GM12875 (cell line): ENCODE measurements around the gene SRSF10.

Experiments used
- H3K4me3 ChIP-seq: one replicate; pipeline ENCODE4 v1.5.1; 2011; ENCODE audit warnings: low read depth, low read length, control low read depth
- CTCF ChIP-seq: IDR thresholded peaks from 2 replicates; pipeline ENCODE4 v1.5.1; 2011; ENCODE audit warnings: low read depth, mild to moderate bottlenecking, control low read depth, inconsistent platforms, low read length, moderate library complexity, borderline replicate concordance; ENCODE audit not compliant: insufficient read depth

The SRSF10 gene

GRCh38 chr1:23927097-23927496, 53.0 kb downstream of the SRSF10 start:
- no peak overlapping the region for H3K4me3 ChIP-seq
- no peak for TF ChIP-seq CTCF

DNA sequence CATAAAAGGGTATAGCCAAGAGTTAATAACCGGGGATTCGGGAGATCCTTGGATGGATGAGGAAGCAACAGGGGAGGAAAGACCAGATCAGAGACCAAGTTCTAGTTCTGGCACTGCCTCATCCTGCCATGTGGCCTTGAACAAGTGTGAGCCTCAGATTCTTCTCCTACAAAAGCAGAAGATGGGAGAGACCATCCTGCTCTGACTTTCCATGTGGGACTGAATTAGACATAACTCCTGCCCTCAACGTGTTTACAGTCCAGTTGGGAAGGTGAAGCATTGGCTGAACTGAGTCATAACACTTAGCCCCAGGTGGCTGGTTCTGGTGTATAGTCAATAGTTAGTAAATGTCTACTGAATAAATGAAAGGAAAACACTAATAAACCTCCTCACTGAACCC, 54.8 kb downstream of the SRSF10 start:
- TF ChIP-seq CTCF = no peak
- H3K4me3 ChIP-seq = no peak overlapping the region

DNA sequence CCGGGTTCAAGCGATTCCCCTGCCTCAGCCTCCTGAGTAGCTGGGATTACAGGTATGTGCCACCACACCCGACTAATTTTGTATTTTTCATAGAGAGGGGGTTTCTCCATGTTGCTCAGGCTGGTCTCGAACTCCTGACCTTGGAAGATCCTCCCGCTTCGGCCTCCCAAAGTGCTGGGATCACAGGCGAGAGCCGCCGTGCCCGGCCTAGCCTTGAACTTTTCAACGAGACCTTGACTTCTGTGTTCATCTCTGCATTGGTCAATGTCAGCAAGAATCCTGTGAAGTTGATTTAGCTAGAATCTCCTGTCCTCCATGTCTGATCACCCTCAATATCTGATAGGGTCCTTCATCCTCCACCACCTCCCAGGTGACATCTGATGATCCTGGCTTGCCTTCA, 55.5 kb downstream of the SRSF10 start:
- TF ChIP-seq CTCF = no peak

GRCh38 chr1:23923592-23924499, 56.3 kb downstream of the SRSF10 start:
- no peak for TF ChIP-seq CTCF
- no peak overlapping the region for H3K4me3 ChIP-seq

More for the DNA sequence above, 55.5 kb downstream of the SRSF10 start:
- H3K4me3 ChIP-seq = no peak overlapping the region

GRCh38 chr1:23922321-23922943, 57.7 kb downstream of the SRSF10 start:
- TF ChIP-seq CTCF = no peak

DNA sequence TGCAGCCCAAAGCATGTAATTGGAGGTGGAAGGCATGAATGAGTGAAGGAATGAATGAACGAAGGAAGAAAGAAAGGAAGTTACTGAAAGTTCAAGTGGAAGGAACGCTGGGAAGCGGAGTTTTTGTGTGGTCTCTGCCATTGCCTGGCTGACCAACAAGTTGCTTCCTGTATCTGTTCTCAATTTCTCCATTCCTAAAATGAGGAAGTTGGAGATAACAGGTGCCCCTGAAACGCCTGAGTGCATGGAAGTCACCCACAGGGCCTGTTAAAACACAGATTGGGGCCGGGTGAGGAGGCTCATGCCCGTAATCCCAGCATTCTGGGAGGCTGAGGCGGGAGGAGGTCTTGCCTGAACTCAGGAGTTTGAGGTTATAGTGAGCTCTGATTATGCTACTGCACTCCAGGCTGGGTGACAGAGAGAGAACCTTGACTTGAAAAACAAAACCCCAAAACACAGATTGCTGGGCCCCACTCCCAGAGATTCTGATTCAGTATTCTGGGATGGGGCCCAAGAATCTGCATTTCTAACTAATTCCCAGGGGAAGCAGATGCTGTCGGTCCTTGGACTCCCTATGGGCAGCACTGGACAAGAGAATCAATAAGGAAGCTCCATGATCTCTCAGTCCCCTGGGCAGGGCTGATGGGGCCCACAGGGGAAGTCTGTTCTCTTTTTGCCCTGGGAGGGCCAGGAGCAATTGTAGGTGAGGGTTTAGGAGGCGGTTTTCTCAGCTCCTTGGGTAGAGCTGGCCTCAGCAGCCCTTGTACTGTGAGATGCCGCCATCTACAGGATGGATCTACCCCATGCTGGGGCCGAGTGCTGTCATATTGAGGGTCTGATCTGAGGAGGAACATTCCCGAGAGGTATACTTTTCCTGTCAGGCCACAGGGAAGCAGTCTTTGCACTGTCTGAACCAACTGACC, 63.7 kb downstream of the SRSF10 start:
- peak; percentile 83 for TF ChIP-seq CTCF
- H3K4me3 ChIP-seq = peak overlapping the region; percentile 11

More at GRCh38 chr1:23922321-23922943, 57.7 kb downstream of the SRSF10 start:
- no peak overlapping the region for H3K4me3 ChIP-seq
